Astrocyte (in vitro differentiated cells and primary cell): ENCODE results near the gene SVEP1. TPM values are rescaled to one million over a fixed set of nuclear protein-coding genes. Genes with fewer than 3 reads are reported as not detected.

ENCODE experiments used
- DNase-seq: peaks from one replicate; pipeline ENCODE4 v3.0.0-alpha.2; 2010; ENCODE audit warnings: low read depth
- FAIRE-seq: peaks from 2 replicates; lab custom pipeline; 2011; peaks lifted over from hg19 to GRCh38; lab: Jason Lieb, UNC
- H2AFZ ChIP-seq: 2 replicates; pipeline ENCODE4 v1.6.0; 2012; ENCODE audit warnings: low read depth, low read length, inconsistent platforms
- H3K27ac ChIP-seq: 2 replicates; pipeline ENCODE4 v1.5.1; 2011; ENCODE audit warnings: low read depth, low read length, inconsistent platforms
- H3K27me3 ChIP-seq: 2 replicates; pipeline ENCODE4 v1.6.0; 2011; ENCODE audit warnings: low read length, inconsistent platforms; ENCODE audit not compliant: insufficient read depth
- H3K36me3 ChIP-seq: 2 replicates; pipeline ENCODE4 v1.5.1; 2011; ENCODE audit warnings: low read length, inconsistent platforms; ENCODE audit not compliant: insufficient read depth
- H3K4me1 ChIP-seq: 2 replicates; pipeline ENCODE4 v1.5.1; 2011; ENCODE audit warnings: low read length, inconsistent platforms; ENCODE audit not compliant: insufficient read depth
- H3K4me2 ChIP-seq: 2 replicates; pipeline ENCODE4 v1.6.0; 2012; ENCODE audit warnings: low read length, inconsistent platforms
- H3K4me3 ChIP-seq: 2 replicates; pipeline ENCODE4 v1.5.1; 2011; ENCODE audit warnings: low read depth, mild to moderate bottlenecking, low read length, inconsistent platforms; ENCODE audit not compliant: insufficient read depth
- H3K79me2 ChIP-seq: 2 replicates; pipeline ENCODE4 v1.6.0; 2012; ENCODE audit warnings: mild to moderate bottlenecking, low read length, inconsistent platforms; ENCODE audit not compliant: insufficient read depth
- H3K9ac ChIP-seq: 2 replicates; pipeline ENCODE4 v1.6.0; 2012; ENCODE audit warnings: mild to moderate bottlenecking, low read length, inconsistent platforms
- H3K9me3 ChIP-seq: 2 replicates; pipeline ENCODE4 v1.5.1; 2012; ENCODE audit warnings: low read depth, mild to moderate bottlenecking, low read length, inconsistent platforms; ENCODE audit not compliant: insufficient read depth
- H4K20me1 ChIP-seq: 2 replicates; pipeline ENCODE4 v1.6.0; 2012; ENCODE audit warnings: low read length, inconsistent platforms; ENCODE audit not compliant: insufficient read depth
- H3K27ac Mint-ChIP-seq: one replicate; pipeline ENCODE4 v1.8.0; 2021; ENCODE audit warnings: mild to moderate bottlenecking, mixed read lengths; ENCODE audit not compliant: unreplicated experiment
- H3K27me3 Mint-ChIP-seq: one replicate; pipeline ENCODE4 v1.8.0; 2021; ENCODE audit warnings: low read depth, mixed read lengths; ENCODE audit not compliant: unreplicated experiment
- H3K36me3 Mint-ChIP-seq: one replicate; pipeline ENCODE4 v1.8.0; 2021; ENCODE audit warnings: low read depth, mixed read lengths; ENCODE audit not compliant: unreplicated experiment
- H3K4me1 Mint-ChIP-seq: one replicate; pipeline ENCODE4 v1.8.0; 2021; ENCODE audit warnings: low read depth, mixed read lengths; ENCODE audit not compliant: unreplicated experiment
- H3K4me3 Mint-ChIP-seq: one replicate; pipeline ENCODE4 v1.8.0; 2021; ENCODE audit warnings: mild to moderate bottlenecking, moderate library complexity, mixed read lengths; ENCODE audit not compliant: unreplicated experiment
- H3K9me3 Mint-ChIP-seq: one replicate; pipeline ENCODE4 v1.8.0; 2021; ENCODE audit warnings: mild to moderate bottlenecking, mixed read lengths; ENCODE audit not compliant: unreplicated experiment
- EZH2 ChIP-seq: IDR thresholded peaks from 2 replicates; pipeline ENCODE4 v1.6.1; 2012; ENCODE audit warnings: mild to moderate bottlenecking, low read length, inconsistent platforms; ENCODE audit not compliant: insufficient read depth
- total RNA-seq: library from RNA; stranded (reverse); gene quantifications from 2 replicates; pipeline ENCODE4 v1.2.1, GENCODE V29; 2021
- TF ChIP-seq, protein P1 (sequence below): IDR thresholded peaks from 2 replicates; pipeline ENCODE4 v1.5.1; 2011; ENCODE audit warnings: low read depth, mild to moderate bottlenecking, inconsistent platforms, low read length, moderate library complexity; ENCODE audit not compliant: insufficient read depth

Gene SVEP1
- total RNA-seq, 1 donor from 2014 or later: 1.1 TPM

DNA sequence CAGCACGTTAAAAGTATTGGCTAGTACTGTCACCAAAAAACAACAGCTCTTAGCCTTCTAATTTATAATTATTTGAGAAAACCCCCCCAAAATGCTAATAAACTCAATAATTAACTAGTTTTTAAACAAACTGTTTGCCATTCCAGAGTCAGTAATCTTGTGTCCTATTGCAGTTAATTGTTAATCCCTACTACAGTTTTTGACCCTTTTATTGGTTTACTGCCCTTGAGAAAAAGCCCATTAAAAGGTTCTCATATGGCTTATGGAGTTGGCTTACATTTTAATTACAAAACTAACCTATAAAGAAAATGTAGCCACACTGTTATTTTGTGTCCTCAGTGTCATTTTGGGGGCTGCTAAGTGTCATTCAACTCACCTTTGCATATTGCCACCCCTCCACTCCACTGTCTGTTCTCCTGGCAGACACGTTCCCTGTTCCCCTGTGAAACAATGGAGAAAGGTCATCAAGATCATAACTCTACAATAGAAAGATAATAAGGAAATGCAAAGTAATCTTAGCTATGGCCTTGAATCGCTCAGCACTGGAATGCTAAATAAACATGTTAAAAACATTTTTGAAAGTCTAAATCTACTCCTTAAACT lies 190.3 kb downstream of the SVEP1 start:
- no peaks in the 10 kb centered on the region for H3K27me3 Mint-ChIP-seq
- H3K27ac ChIP-seq: no peak overlapping the region
- H3K27me3 ChIP-seq: no peaks in the 10 kb centered on the region
- H3K4me1 Mint-ChIP-seq: no peaks in the 10 kb centered on the region
- H3K4me3 ChIP-seq: no peak overlapping the region
- H3K9me3 Mint-ChIP-seq: peaks cover 4% of the 10 kb centered on the region
- H2AFZ ChIP-seq: no peak overlapping the region
- H3K27ac Mint-ChIP-seq: no peak overlapping the region
- H3K9ac ChIP-seq: no peak overlapping the region
- H3K4me2 ChIP-seq: no peak overlapping the region
- H3K79me2 ChIP-seq: no peaks in the 10 kb centered on the region
- H4K20me1 ChIP-seq: no peaks in the 10 kb centered on the region
- DNase-seq (no peak), FAIRE-seq (no peak)
- no peaks in the 10 kb centered on the region for H3K36me3 Mint-ChIP-seq
- no peak overlapping the region for H3K4me3 Mint-ChIP-seq
- TF ChIP-seq EZH2: no peak
- TF ChIP-seq, protein P1, sequence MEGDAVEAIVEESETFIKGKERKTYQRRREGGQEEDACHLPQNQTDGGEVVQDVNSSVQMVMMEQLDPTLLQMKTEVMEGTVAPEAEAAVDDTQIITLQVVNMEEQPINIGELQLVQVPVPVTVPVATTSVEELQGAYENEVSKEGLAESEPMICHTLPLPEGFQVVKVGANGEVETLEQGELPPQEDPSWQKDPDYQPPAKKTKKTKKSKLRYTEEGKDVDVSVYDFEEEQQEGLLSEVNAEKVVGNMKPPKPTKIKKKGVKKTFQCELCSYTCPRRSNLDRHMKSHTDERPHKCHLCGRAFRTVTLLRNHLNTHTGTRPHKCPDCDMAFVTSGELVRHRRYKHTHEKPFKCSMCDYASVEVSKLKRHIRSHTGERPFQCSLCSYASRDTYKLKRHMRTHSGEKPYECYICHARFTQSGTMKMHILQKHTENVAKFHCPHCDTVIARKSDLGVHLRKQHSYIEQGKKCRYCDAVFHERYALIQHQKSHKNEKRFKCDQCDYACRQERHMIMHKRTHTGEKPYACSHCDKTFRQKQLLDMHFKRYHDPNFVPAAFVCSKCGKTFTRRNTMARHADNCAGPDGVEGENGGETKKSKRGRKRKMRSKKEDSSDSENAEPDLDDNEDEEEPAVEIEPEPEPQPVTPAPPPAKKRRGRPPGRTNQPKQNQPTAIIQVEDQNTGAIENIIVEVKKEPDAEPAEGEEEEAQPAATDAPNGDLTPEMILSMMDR: no peak
- H3K36me3 ChIP-seq: no peaks in the 10 kb centered on the region
- no peaks in the 10 kb centered on the region for H3K9me3 ChIP-seq
- no peaks in the 10 kb centered on the region for H3K4me1 ChIP-seq

DNA sequence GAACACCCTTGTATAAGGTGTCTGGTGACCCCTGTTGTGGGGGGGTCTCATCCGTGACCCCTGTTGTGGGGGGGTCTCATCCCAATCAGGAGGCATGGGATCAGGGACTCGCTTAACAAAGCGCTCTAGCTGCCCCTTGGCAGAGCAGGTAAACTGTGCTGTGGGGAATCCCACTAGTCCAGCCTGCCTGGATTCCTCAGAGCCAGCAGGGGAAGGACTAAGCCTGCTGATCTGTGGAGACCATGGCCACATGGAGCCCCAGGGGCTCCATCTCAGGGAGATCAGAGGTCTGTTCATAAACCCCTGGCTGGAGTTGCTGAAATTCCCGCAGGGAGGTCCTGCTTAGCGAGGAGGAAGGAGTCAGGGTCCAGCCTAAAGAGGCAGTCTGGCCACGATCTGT lies 196.1 kb downstream of the SVEP1 start:
- FAIRE-seq (no peak), DNase-seq (no peak)
- no peaks in the 10 kb centered on the region for H3K4me1 Mint-ChIP-seq
- no peaks in the 10 kb centered on the region for H3K27me3 Mint-ChIP-seq
- H4K20me1 ChIP-seq: no peaks in the 10 kb centered on the region
- no peak overlapping the region for H3K27ac Mint-ChIP-seq
- H3K27me3 ChIP-seq: no peaks in the 10 kb centered on the region
- no peaks in the 10 kb centered on the region for H3K36me3 Mint-ChIP-seq
- H3K9ac ChIP-seq: no peak overlapping the region
- no peaks in the 10 kb centered on the region for H3K9me3 Mint-ChIP-seq
- H3K36me3 ChIP-seq: no peaks in the 10 kb centered on the region
- H2AFZ ChIP-seq: no peak overlapping the region
- H3K4me3 Mint-ChIP-seq: no peak overlapping the region
- no peaks in the 10 kb centered on the region for H3K4me1 ChIP-seq
- TF ChIP-seq, protein P1: no peak
- TF ChIP-seq EZH2: no peak
- H3K4me3 ChIP-seq: no peak overlapping the region
- H3K27ac ChIP-seq: no peak overlapping the region
- H3K9me3 ChIP-seq: no peaks in the 10 kb centered on the region
- no peak overlapping the region for H3K4me2 ChIP-seq
- no peaks in the 10 kb centered on the region for H3K79me2 ChIP-seq

DNA sequence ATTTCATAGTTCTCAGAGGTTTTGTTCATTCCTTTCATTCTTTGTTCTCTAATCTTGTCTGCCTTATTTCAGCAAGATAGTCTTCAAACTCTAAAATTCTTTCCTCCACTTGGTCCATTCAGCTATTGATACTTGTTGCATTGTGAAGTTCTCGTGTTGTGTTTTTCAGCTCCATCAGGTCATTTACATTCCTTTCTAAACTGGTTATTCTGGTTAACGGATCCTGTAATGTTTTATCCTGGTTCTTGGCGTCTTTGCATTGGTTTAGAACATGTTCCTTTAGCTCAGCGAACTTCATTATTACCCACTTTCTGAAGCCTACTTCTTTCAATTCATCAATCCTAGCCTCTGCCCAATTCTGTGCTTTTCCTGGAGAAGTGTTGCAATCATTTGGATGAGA lies 196.8 kb downstream of the SVEP1 start:
- Histone ChIP-seq H2AFZ (no peak overlapping the region), H3K4me1 (no peaks in the 10 kb centered on the region), H3K79me2 (no peaks in the 10 kb centered on the region), H4K20me1 (no peaks in the 10 kb centered on the region), H3K4me2 (no peak overlapping the region), H3K27me3 (no peaks in the 10 kb centered on the region), H3K4me3 (no peak overlapping the region), H3K36me3 (no peaks in the 10 kb centered on the region), H3K9ac (no peak overlapping the region), H3K27ac (no peak overlapping the region), H3K9me3 (no peaks in the 10 kb centered on the region)
- no peaks in the 10 kb centered on the region for H3K4me1 Mint-ChIP-seq
- TF ChIP-seq, protein P1: no peak
- no peak for TF ChIP-seq EZH2
- H3K9me3 Mint-ChIP-seq: no peaks in the 10 kb centered on the region
- DNase-seq (no peak), FAIRE-seq (no peak)
- H3K4me3 Mint-ChIP-seq: no peak overlapping the region
- H3K27ac Mint-ChIP-seq: no peak overlapping the region
- H3K36me3 Mint-ChIP-seq: no peaks in the 10 kb centered on the region
- no peaks in the 10 kb centered on the region for H3K27me3 Mint-ChIP-seq
